Inflammatory macrophage treated with lipopolysaccharide for 1 hour (primary cell): Measurements from ENCODE around the gene COL8A1.
"Not testable (repeated sequence)": the region's sequence is repeated elsewhere in the genome, so short reads cannot be mapped to it uniquely, and the experiment has no call there.

Experiments
- DNase-seq, 2 donors: peaks; one replicate each; pipeline ENCODE4 v3.0.0-alpha.2; 2020 to 2022

The COL8A1 gene

DNA sequence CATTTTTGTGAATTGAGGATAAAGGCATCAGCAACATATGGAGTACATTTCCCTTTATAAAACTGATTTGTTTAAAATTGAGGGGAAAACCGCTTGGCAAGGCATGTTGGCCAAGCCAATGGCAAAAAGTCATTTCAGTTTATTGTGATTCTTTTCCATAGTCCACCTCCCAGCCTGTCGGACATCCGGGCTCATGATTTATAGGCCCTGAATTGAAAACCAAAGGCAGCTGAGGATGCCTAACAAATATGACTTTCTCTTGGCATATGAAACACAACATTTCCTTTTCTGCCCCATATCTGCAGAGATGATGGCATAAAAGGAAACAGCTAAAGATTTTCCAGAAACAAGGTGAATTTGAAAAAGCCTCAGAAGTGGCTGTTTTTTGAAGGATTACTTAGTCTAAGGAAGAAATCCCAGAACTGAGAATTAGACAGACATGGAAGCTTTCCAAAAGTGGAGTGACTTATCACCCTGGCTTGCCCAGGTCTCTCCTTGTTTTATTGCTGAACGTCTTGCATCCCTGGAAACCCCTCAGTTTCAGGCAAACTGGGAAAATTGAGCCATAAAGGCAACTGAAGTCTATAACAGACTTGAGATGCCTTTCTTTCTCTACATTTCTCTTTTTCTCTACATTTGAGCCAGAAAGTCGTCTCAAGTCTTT lies 74.0 kb downstream of the COL8A1 start:
- no peak for DNase-seq

DNA sequence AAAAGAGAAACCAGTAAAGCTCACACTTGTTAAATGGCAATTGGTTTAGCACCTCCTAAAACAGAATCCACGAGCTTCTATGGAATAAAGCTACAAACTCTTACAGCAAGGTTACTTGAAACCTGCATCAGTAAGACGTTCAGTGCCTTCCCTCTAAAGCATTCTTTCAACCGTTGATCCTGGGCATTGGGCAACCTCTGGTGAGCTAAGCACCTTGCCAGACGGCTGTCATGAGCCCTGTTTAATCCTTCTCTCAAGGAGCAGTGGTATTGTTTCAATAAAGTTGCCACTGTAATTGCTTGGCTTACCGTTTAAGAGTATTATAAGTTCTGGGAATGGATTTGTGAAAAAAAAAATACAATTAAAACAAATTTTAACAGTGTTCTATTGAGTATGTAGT lies 75.0 kb downstream of the COL8A1 start:
- DNase-seq = no peak

DNA sequence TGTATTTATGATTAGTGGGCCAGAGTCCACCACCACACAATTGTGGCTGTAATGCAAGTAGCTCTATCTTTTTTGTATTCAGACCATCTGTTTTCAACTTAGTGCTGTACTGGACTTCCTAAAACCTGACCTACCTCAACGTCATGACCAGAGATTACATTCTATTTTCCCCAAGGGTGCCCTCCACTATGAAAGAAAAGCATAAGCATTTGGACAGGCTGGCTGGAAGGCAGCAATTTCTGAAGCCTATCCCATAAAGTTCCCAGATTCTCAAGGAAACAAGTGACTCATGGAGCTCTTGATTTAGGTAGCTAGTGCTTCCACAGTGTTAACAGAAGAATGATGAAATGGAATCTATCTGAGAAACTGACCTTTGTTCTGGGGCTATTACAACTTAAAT lies 75.8 kb downstream of the COL8A1 start:
- DNase-seq = no peak

DNA sequence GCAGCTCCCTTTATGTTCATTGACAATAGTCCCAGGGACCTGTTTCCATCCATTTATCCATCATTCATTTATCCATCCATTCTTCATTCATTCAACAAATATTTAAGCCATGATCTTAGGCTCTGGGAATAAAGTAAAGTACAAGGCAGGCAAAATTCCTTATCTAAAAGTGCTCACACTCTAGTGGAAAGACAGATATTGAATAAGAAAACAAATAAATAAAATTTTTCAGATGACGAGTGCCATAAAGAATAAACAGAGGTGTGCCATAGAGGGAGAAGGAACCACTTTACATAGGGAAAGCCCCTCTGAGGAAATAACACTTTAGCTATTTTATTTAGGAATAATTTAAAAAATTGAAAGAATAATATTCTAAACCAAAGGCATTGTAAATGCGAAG lies 76.2 kb downstream of the COL8A1 start:
- no peak for DNase-seq

DNA sequence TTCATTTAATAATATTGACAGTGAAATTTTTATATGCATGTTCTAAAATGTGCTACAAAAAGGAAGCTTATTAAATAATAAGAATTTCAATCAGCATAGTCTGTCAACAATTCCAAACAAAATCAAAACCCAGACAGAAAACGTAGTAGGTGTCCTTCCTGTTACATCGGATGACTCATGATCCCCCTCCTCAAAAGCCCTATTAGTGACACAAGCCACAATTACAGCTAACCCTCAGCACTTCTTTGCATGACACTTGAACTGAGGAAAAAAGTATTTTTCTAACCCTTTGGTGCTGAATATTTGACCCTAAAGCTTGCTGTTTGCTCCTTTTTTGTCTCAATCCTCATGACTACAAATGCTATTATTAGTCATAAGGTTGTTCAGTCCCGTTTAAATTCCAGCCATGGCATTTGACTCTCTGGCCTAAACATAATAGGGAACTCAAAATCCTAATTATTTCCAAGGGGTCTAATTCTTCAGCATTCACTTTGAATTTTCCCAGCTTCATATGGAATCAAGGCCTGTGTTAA lies 78.1 kb downstream of the COL8A1 start:
- no peak for DNase-seq

DNA sequence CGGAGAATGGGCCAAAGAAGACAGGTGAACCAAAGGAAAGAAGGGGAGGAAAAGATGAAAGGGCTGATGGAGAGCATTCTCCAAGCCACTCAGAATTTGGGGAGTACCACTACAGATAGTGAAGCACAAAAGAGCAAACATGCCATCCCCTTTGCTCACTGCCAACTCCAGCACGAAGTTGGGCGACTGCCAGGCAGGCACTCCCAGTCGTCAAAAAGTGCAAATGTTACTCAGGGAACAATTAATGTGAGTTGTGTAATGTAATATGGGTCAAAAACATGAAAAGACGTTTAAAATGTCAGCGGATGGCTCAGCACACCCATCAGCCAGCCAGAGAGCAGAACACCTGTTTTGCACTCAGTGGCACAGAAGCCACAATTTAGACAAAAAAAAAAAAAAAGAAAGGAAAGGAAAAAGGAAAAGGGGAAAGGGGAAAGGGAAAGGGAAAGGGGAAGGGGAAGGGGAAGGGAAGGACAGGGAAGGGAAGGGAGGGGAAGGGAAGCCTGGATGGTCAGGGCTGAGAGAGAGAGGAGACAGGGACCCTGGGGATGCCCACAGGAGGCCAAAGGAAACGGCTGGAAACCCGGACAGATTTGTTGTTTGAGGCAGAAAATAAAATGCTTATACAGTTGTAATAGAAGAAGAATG lies 82.7 kb downstream of the COL8A1 start:
- no peak for DNase-seq

DNA sequence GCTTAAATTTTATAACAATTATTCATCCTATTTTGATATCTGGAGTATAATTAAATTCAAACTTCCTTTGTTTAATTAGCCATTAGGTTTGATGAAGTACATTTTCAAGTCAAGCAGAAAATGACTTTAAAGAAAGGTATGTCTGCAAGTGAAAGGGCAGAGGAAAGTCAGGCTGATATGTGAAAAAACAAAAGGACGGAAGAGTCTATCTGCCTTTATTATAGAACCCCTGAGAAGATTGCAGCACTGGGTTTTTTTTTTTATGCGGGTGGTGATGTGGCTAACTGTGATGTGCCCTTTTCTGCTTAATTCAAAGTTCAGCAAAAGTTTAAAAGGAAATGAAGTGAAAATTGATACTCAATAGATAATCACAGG lies 83.2 kb downstream of the COL8A1 start:
- no peak for DNase-seq

DNA sequence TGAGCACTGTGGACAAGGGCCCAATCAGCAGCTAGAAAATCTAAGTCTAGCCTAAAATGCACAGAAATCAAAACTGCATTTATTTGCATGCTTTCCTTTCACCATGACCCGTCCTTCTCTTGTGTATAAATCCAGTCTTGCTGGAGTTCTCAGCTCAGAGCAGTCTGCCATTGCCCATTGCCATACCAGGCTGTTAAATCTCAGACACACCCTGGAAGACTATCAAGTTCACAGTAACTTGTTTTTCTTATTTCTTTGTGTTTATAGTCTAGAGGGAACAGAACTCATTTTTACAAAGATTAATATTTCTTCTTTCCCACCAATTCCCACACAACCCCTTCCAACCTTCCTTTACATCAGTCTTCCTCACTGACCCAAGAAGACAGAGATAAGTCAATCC lies 85.9 kb downstream of the COL8A1 start:
- DNase-seq = no peak

DNA sequence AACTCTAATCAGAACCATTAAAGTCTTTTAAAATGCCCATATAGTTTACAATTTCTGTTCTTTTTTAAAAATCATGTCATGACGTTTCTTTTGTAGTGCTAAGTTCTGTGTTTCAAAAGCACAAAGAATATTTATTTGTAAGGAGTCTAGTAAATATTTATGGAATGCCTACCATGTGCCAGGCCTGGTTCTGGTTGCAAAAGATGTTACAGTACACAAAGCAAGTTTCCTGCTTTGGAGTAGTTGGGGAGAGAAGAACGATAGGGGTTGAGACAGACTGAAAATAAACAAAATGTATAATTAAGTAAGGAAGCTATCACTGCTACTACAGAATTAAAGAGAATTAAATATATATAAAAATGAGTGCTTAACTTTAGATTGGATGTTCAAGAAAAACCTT lies 92.5 kb downstream of the COL8A1 start:
- DNase-seq = no peak

DNA sequence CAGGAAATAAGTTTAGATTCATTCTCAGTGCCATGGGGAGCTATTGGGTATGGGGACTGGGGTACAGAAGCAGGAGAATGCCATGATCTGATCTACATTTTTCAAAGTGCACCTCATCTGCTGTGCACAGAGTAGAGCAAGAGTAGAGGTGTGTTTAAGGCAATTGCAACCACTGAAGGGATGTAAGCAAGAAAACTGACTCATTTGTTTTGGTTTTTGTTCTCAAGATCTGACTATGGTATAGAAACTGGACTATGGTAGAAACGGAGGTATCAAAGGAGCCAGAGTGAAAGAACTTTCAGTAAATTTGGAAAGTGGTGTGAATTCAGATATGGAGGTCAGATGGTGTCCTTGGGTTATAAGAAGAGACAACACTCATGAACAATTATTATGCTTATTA lies 93.1 kb downstream of the COL8A1 start:
- no peak for DNase-seq

DNA sequence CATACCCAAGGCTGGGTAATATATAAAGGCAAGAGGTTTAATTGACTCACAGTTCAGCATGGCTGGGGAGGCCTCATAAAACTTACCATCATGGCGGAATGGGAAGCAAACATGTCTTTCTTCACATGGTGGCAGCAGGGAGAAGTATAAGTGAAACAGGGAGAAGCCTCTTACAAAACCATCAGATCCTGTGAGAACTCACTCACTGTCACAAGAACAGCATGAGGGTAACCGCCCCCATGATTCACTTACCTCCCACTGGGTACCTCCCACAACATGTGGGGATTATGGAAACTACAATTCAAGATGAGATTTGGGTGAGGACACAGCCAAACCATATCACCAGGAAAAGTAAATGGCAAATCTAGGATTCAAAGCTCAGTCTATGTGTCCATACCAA lies 102.0 kb downstream of the COL8A1 start:
- not testable (repeated sequence) for DNase-seq

DNA sequence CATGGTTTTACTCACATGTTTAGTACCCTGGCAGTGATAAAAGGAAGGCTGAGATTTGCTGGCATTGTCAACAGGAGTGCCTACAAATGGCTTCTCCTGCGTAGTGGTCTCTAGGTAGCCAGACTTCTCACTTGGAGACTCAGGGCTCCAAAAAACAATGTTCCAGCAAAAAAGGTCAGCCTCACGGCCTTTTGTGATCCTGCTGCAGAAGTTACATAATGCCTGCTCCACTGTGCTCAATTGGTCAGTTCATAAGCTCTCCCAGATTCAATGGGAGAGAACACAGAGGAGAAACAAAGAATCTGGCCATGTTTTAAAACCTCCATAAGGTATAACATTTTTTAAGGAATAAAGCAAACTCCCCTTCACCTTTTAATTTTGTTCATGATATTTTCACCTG lies 103.2 kb downstream of the COL8A1 start:
- no peak for DNase-seq

DNA sequence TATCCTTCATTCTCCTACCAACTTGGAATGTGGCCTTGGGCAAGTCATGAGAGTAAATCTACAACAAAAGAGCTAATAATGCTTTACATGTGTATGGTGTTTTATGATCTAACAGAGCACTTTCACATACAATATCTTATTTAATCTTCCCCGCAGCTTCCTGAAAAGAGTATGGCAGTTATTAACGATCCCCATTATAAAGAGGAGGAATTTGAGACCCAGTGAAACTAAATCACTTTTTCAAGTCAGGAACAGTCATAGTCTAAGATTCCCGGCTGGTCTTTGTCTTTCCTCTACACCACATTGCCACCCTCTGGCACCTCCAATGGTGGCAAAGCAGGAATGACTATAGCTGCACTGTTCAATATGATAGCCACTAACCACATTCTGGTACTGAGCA lies 109.5 kb downstream of the COL8A1 start:
- no peak for DNase-seq

DNA sequence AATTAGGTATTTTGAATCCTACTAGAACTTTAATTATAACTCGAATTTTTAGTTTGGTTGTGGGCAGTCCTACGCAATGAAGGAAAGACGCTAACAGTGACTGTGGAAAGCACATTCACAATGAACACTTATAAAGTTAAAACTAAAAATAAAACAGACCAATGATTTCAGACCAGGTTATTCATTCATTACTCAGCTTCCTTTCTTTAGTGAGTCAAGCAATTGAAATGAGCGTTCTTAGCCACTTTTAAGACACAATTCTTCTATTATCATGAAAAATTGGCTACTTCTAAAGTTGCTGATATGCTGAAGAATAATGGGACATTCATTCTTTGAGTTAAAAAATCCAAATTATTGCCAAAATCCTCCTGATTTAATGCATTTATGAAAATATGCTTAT lies 113.3 kb downstream of the COL8A1 start:
- no peak for DNase-seq

DNA sequence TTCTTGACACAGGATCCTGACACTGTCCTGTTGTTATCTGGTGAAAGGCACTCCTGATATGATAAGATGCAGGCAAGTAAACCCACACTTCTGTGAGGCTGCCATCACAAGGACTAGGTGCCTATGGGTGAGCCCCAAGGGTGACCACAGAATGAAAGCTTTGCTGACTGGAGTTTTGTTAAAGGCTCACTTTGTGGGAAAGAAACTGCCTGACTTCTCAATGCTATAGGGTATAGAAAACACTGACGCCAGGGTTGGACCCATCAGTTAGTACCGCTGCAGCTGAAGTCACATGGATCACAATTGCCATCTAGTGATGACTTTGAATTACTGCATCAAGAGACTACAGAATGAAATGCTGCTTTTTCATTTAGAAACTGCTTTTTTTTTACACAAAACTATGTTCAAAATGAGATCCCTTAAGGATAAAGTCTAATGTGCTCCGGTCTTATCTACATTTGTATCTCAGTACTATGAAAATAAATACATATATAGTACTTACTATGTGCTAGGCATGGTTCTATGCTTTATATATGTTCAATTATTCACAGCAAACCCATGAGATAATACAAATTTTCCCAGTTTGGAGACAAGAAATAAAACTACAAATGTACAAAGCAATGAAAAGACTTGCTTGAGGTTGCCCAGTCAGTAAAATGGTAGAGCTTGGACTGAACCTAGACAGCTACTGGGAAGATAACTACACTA lies 115.0 kb downstream of the COL8A1 start:
- DNase-seq = peak; percentile 4 to 33

DNA sequence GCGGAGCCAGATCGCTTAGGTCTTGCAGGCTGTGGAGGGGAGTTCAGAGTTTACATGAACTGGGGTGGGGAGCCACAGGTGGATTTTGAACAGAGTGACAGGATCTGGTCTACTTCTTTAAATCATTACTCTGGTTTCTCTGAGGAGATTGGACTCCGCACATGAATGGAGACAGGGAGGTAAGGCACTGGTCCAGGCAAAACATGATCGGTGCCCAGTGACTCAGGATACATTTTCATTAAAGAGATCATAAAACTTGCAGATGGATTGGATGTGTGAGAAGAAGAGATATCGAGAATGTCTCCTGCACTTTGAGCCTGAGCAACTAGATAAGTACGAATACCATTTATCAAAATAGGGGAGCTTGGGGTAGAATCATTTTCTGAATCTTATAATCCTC lies 117.4 kb downstream of the COL8A1 start:
- DNase-seq = no peak

DNA sequence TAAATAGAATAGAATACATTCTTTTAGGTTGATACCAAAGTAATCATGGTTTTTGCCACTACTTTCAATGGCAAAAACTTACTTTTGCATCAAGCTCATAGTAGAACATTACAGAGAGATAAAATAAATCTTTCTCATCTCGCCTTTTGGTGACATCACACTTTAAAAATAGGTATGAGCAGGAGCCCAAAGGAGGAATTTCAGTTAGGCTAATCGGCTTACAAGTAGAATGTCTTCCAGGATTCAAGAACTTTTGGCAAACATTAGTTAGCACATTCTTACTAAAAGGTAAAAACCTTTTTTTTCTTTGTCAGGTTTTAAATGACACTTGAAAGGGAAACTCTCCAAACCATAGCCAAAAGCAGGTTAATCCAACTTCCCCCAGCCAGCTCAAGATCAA lies 119.6 kb downstream of the COL8A1 start:
- DNase-seq = no peak

DNA sequence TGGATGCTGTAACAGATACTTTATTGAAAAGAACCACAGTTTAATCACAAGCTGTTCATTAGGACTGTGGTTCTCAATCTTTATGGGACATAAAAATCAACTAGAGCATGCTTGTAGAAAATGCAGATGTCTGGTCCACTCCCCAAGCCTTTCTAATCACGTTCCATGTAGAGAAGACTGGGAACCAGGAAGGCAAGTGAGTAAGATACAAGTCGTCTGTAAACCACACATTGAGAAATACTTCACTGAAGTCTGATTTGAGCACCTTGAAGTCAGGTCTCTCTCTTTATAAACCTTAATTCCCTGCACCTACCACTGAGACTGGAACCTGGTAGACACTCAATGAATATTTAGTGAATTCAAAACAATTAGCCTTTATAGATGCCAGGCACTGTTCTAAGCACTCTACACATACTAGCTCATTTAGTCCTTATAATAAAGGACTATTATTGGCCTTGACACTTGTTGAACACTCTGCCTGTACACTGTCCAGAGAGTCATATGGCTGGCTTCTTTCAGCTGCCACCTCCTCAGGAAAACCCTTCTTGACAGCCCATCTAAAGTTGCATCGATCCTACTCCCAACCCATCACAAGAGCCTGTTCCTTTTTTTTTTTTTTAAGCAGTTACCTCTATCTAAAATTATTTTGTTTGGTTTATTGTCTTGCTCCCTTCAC lies 120.2 kb downstream of the COL8A1 start:
- DNase-seq = no peak

DNA sequence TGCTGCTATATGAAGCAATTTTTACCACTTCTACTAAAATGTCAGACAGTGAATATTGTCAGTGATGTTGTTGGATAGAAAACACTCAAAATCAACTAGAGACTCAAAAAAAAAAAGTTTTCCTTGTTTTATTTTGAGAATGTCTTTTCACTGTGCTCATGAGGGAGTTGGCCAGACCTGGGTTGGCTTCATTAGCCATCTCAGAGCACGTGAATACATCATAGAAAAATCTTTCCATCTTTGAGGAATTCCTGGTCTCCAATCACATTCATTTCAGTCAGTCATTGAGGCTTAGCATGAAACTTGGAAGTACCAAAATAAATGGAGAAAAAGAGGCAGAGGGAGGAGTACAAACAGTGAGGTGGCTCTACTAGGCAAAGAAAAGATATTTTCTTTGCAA lies 121.6 kb downstream of the COL8A1 start:
- no peak for DNase-seq

DNA sequence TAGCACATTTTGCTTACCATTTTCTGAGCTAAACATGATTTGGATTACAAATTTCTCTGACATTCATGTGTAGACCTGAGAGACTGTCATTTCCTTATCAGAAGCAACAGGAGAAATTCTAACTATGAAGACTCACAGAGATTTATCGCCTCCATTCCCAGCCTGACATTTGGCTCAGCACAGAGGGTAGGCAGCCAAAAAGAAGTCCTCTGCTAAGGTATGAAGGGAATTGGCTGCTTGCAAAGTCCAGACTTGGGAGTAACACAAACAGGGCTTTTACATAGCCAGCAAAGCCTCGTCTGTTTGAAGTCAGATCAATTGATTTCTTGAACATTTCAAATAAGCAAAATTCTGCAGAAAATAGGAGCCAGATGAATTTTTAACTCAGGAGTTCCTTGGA lies 122.2 kb downstream of the COL8A1 start:
- no peak for DNase-seq

DNA sequence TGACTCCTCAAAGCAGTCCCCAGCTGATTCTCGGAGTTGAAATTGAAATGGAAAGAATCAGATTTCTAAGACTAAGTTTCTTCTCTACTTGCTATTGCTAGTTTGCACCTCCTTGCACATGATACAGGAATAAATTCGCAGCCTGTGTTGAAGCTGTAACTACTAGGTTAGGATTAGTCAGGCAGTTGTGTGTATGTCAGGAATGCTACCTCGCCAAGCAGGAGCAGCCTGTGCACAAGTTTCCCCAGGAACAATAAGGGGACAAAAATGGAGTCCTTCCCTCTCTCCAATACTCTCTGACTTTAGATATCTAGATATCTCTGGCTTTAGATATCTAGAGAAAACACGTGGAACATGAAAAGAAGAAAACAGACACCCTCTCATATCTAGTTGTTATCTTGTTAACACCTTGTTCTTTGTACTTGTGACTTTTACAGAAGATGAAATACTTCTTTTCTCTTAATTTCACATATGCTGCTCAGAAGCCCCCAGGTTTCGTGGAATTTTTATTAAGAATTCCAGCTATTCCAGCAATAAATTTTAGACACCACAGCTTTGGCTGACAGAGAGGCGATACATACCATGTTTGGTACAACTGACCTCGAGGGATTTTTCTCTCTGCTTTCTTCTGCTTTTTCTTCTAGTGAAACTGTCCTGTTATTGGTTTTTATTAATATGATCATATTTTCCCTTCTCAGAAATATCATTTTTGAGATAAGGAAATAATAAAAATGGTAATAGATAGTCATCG lies 123.2 kb downstream of the COL8A1 start:
- DNase-seq = no peak

DNA sequence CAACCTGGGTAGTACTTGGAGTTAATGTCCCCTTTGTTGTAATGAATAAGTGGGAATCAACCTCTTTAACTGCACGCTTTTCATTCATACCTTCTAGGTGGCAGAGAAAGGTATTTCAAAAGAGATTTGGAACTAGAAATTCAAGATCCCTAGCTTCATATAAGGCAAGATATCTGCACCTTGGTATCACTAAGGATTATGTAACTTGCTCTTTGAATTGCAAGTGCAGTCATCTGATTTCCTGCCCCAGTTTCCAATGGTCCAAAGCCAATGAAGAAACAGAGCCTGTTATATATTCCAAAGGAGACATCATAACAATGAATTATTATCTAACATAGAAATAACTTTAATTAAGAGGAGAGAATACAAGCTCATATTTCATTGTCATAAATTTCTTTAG lies 124.5 kb downstream of the COL8A1 start:
- no peak for DNase-seq

DNA sequence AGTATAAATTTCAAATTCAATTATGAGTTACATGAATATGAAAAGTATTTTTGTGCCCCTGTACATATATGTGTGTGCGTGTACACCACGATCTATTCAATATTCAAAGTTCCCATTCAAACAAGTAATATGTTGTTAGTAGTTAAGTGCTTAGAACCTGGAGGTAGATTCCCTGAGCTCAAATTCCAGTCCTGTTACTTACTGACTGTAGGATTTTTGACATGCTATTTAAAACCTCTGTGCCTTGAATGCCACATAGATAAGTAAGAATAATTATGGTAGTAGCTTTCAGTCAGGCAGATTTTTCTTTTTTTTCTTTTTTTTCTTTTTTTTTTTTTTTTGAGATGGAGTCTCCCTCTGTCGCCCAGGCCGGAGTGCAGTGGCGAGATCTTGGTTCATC lies 126.0 kb downstream of the COL8A1 start:
- DNase-seq = no peak
